Measurements from ENCODE around the gene TYMP. TPM values are rescaled to one million over a fixed set of nuclear protein-coding genes. Genes with fewer than 3 reads are reported as not detected.
A peak's percentile ranks its signal among the peaks of the same experiment; 100 is the strongest.
"Not testable (repeated sequence)": the region's sequence is repeated elsewhere in the genome, so short reads cannot be mapped to it uniquely, and the experiment has no call there.

TYMP gene
- total and polyA plus RNA-seq, 2 donors (not counting 3 experiments of a cell fraction or from before 2014, with no cell fraction given), result 2.0 to 2.4 TPM

DNA sequence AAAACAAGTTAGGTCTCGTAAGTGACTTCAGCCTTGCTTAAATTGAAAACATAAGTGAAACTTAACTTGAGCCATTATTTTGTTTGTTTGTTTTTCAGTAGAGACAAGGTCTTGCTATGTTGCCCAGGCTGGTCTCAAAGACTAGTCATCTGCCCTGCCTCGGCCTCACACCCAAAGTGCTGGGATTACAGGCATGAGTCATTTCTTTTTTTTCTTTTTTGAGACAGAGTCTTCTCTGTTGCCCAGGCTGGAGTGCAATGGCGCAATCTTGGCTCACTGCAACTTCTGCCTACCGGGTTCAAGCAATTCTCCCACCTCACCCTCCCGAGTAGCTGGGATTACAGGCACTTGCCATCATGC, 11.8 kb upstream of the TYMP start:
- H2AFZ ChIP-seq (ENCODE audit: low read depth, low read length); POLR2A ChIA-PET; H3K4me3 ChIP-seq (replicated peaks in 1 of 3; ENCODE audit: insufficient read depth in 1 of 3, low read depth in 1 of 3, low read length in 3 of 3); H3K4me2 ChIP-seq (ENCODE audit: insufficient read depth, low read length); H3K9me1 ChIP-seq (replicated peaks; ENCODE audit: control insufficient read depth, extremely low read depth, insufficient read depth, low read length); intact Hi-C loops (cut with micrococcal nuclease); BruUV-seq (replicated peaks); H3K36me3 ChIP-seq (ENCODE audit: control insufficient read depth in 2 of 2, extremely low read depth in 1 of 2, insufficient read depth in 2 of 2, low read length in 2 of 2); H3K9ac ChIP-seq (replicated peaks; ENCODE audit: extremely low read depth, insufficient read depth, low read length); dilution Hi-C loops (cut with MboI; ENCODE audit: extremely low pct_ligation_motif_present, low sequenced_read_pairs); H3K27ac ChIP-seq (ENCODE audit: insufficient read depth, low read depth, low read length); H3K4me1 ChIP-seq (ENCODE audit: control insufficient read depth, extremely low read depth, insufficient read depth, low read length); H3K9me3 ChIP-seq (replicated peaks; ENCODE audit: control insufficient read depth, insufficient read depth, low read length); H3K79me2 ChIP-seq (ENCODE audit: control insufficient read depth, insufficient read depth, low read length); H4K20me1 ChIP-seq (replicated peaks; ENCODE audit: control insufficient read depth, extremely low read depth, insufficient read depth, low read length); DNase-seq (ENCODE audit: low read depth, low spot score): not testable (repeated sequence)
- FAIRE-seq, result peak; percentile 73
- CTCF ChIA-PET, result interaction anchor here (1.4 to 3.2 kb wide), 2 partner anchors 16 to 34 kb away, joined by 4 to 15 read pairs; partner anchors contain the start of gene SCO2
- peaks cover 7 to 10% of the 10 kb centered on the region in 2 experiments for H3K27me3 ChIP-seq (ENCODE audit: control insufficient read depth in 2 of 2, insufficient read depth in 2 of 2, low read length in 2 of 2)

DNA sequence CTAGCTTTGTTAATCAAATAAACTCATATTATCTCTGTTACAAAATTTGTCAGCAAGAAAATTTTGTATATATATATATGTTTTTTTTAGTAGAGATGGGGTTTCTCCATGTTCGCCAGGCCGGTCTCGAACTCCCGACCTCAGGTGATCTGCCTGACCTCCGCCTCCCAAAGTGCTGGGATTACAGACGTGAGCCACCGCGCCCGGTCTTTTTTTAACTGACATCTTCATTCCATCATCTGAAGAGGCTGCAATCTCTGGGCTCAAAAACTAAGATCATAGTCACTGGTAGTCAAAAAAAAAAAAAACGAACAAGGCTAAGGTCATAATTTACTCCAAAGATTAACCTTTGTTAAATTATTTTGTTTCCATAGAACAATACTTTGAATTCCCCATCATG, 10.6 kb upstream of the TYMP start:
- Histone ChIP-seq H3K4me3 (replicated peaks in 1 of 3; ENCODE audit: insufficient read depth in 1 of 3, low read depth in 1 of 3, low read length in 3 of 3) (no peak overlapping the region), H4K20me1 (replicated peaks; ENCODE audit: control insufficient read depth, extremely low read depth, insufficient read depth, low read length) (no peaks in the 10 kb centered on the region), H3K36me3 (ENCODE audit: control insufficient read depth in 2 of 2, extremely low read depth in 1 of 2, insufficient read depth in 2 of 2, low read length in 2 of 2) (no peaks in the 10 kb centered on the region), H3K4me1 (ENCODE audit: control insufficient read depth, extremely low read depth, insufficient read depth, low read length) (no peaks in the 10 kb centered on the region), H3K27me3 (ENCODE audit: control insufficient read depth in 2 of 2, insufficient read depth in 2 of 2, low read length in 2 of 2) (peaks cover 0 to 5% of the 10 kb centered on the region in 2 experiments), H3K9ac (replicated peaks; ENCODE audit: extremely low read depth, insufficient read depth, low read length) (no peak overlapping the region), H3K4me2 (ENCODE audit: insufficient read depth, low read length) (no peak overlapping the region), H3K9me3 (replicated peaks; ENCODE audit: control insufficient read depth, insufficient read depth, low read length) (no peaks in the 10 kb centered on the region), H2AFZ (ENCODE audit: low read depth, low read length) (no peak overlapping the region), H3K27ac (ENCODE audit: insufficient read depth, low read depth, low read length) (no peak overlapping the region), H3K79me2 (ENCODE audit: control insufficient read depth, insufficient read depth, low read length) (no peaks in the 10 kb centered on the region), H3K9me1 (replicated peaks; ENCODE audit: control insufficient read depth, extremely low read depth, insufficient read depth, low read length) (no peaks in the 10 kb centered on the region)
- ChIA-PET POLR2A (no interaction called here), CTCF (interaction anchor here (1.1 to 3.2 kb wide), 6 partner anchors 11 to 150 kb away, joined by 3 to 15 read pairs (median 4); partner anchors contain the start of genes SCO2 and SYCE3)
- no peak for DNase-seq (ENCODE audit: low read depth, low spot score)
- no peak for FAIRE-seq
- BruUV-seq (replicated peaks), result no TSS peak
- intact Hi-C loops (cut with micrococcal nuclease), result no loop called here
- TF ChIP-seq JUN (IDR thresholded peaks at IDR 0.05; ENCODE audit: borderline replicate concordance, insufficient read depth, insufficient read length, low read depth), result no peak
- dilution Hi-C loops (cut with MboI; ENCODE audit: extremely low pct_ligation_motif_present, low sequenced_read_pairs), result no loop called here

All from endothelial cell of umbilical vein (primary cell).